Right atrium auricular region (tissue), 2 donors: Measurements from ENCODE around the gene STAB2. TPM values are rescaled to one million over a fixed set of nuclear protein-coding genes. Genes with fewer than 3 reads are reported as not detected.
"Not testable (repeated sequence)": the region's sequence is repeated elsewhere in the genome, so short reads cannot be mapped to it uniquely, and the experiment has no call there.

Experiments used
- DNase-seq: peaks from one replicate; pipeline ENCODE4 v3.0.0-alpha.2; 2019; ENCODE audit warnings: low spot score
- H3K27ac ChIP-seq, 2 donors: fragments of 200-600 bp; sonication (generic); 1 replicate in 1 of 2; 2 replicates in 1 of 2; pipeline ENCODE4 v1.5.1; 2016 to 2019
- H3K27me3 ChIP-seq, 2 donors: fragments of 200-600 bp; sonication (generic); one replicate each; pipeline versions ENCODE4 v1.5.1 to v1.6.0; 2017 to 2019
- H3K36me3 ChIP-seq: fragments of 200-600 bp; sonication (generic); one replicate; pipeline ENCODE4 v1.5.1; 2016
- H3K4me1 ChIP-seq, 2 donors: fragments of 200-600 bp; sonication (generic); one replicate each; pipeline versions ENCODE4 v1.5.1 to v1.6.0; 2017 to 2019
- H3K4me3 ChIP-seq, 2 donors: fragments of 200-600 bp; sonication (generic); 1 replicate in 1 of 2; 2 replicates in 1 of 2; pipeline ENCODE4 v1.5.1; 2017 to 2019; ENCODE audit warnings: mild to moderate bottlenecking in 1 of 2, moderate library complexity in 1 of 2
- H3K9me3 ChIP-seq, 2 donors: fragments of 200-600 bp; sonication (generic); one replicate each; pipeline ENCODE4 v1.5.1; 2019
- CTCF ChIP-seq, 2 donors: fragments of 200-600 bp; sonication (generic); IDR thresholded peaks; one replicate each; pipeline ENCODE4 v1.5.1; 2019; ENCODE audit warnings: antibody characterized with exemption in 2 of 2
- total RNA-seq, 2 donors: library from RNA; depleted of rRNA; stranded (reverse); fragments of >200 nt; gene quantifications; one replicate each; pipeline ENCODE4 v1.1.0, GENCODE V29; 2016

Gene STAB2
- total RNA-seq, 2 donors from 2014 or later, result 0.11 TPM; not detected in 1

- DNase-seq, result no peak
- H3K4me1 ChIP-seq, result no peaks in the 10 kb centered on the region
- no peaks in the 10 kb centered on the region for H3K27me3 ChIP-seq
- no peak for TF ChIP-seq CTCF (IDR thresholded peaks at IDR 0.05)
- no peaks in the 10 kb centered on the region for H3K36me3 ChIP-seq
- H3K9me3 ChIP-seq, result no peaks in the 10 kb centered on the region
- no peak overlapping the region for H3K4me3 ChIP-seq
- H3K27ac ChIP-seq, result no peak overlapping the region
Observed at GRCh38 chr12:103640831-103641230, 53.8 kb downstream of the STAB2 start.

DNA sequence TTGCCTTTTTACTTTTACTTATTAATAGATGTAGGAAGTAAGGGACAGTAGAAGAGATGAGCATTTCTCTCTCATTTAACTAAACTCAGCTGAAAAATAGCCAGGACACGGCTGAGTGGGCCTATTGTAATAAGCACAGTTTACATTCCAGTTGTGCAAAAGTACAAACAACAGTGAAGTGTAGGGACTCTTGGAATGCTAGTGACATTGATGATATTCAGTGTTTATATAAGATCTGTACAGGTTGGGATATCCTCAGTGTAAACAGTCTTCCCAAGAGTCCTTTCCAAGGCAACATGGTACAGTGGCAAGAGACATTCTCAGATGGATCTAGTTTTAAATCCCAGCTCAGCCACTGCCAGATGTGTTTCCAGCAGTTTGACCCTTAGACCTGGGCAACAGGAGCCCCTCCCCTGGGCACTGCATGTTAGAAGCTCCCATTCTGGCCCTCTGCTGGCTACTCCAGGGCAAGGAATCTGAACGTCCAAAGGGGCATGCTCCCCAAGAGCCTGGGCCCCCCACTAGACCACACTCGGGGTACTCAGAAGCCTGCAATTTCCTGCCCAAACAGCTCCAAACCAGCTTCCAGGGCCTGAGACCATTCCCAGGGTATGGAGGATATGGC, 55.3 kb downstream of the STAB2 start:
- no peak for TF ChIP-seq CTCF (IDR thresholded peaks at IDR 0.05)
- Histone ChIP-seq H3K36me3 (no peaks in the 10 kb centered on the region), H3K4me1 (no peaks in the 10 kb centered on the region), H3K27ac (no peak overlapping the region), H3K4me3 (no peak overlapping the region), H3K9me3 (no peaks in the 10 kb centered on the region), H3K27me3 (no peaks in the 10 kb centered on the region)
- DNase-seq, result no peak

DNA sequence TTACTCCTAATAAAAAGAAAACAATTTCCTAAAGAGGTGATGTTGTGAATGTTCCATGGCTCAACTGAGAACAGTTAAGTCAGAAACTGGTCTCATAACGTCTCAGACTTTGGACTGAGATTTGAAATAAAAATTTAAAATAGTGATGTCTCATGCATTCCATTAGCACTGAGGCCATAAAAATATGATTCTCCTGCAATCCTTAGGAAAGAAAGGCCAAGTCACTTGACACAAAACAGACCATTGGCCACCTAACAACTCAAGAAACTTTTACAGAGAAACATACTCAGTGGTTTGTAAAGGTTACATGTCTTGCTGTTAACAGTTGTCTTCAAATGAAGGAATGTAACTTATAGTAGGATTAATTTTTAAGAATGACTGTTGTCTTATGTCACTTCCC, 58.1 kb downstream of the STAB2 start:
- no peak for DNase-seq
- H3K36me3 ChIP-seq, result no peaks in the 10 kb centered on the region
- H3K27me3 ChIP-seq, result no peaks in the 10 kb centered on the region
- H3K4me1 ChIP-seq, result no peaks in the 10 kb centered on the region
- no peak for TF ChIP-seq CTCF (IDR thresholded peaks at IDR 0.05)
- H3K4me3 ChIP-seq, result no peak overlapping the region
- no peak overlapping the region for H3K27ac ChIP-seq
- H3K9me3 ChIP-seq, result no peaks in the 10 kb centered on the region

- Histone ChIP-seq H3K4me3 (no peak overlapping the region), H3K9me3 (no peaks in the 10 kb centered on the region), H3K4me1 (no peaks in the 10 kb centered on the region), H3K27me3 (no peaks in the 10 kb centered on the region), H3K36me3 (no peaks in the 10 kb centered on the region), H3K27ac (no peak overlapping the region)
- DNase-seq, result no peak
- TF ChIP-seq CTCF (IDR thresholded peaks at IDR 0.05), result no peak
Observed at GRCh38 chr12:103647267-103647666, 60.2 kb downstream of the STAB2 start.

- no peaks in the 10 kb centered on the region for H3K36me3 ChIP-seq
- no peaks in the 10 kb centered on the region for H3K4me1 ChIP-seq
- H3K27ac ChIP-seq, result no peak overlapping the region
- no peaks in the 10 kb centered on the region for H3K27me3 ChIP-seq
- H3K9me3 ChIP-seq, result no peaks in the 10 kb centered on the region
- no peak overlapping the region for H3K4me3 ChIP-seq
- no peak for DNase-seq
- TF ChIP-seq CTCF (IDR thresholded peaks at IDR 0.05), result no peak
Observed at GRCh38 chr12:103652808-103653207, 65.7 kb downstream of the STAB2 start.

DNA sequence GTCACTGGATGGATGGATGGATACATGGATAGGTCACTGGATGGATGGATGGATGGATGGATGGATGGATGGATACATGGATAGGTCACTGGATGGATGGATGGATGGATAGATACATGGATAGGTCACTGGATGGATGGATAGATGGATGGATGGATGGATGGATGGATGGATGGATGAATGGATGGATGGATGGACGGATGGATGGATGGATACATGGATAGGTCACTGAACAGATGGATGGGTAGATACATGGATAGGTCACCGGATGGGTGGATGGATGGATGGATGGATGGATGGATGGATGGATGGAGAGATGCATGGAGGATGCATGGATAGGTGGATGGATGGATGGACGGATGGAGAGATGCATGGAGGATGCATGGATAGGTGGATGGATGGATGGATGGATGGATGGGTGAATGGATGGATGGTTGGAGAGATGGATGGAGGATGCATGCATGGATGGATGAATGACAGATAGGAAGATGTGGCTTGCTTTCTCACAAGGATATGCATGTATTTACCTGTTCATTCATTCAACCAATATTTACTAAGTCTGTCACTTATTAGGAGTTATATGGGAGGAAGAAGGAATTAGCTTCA, 66.6 kb downstream of the STAB2 start:
- not testable (repeated sequence) for DNase-seq, H3K36me3 ChIP-seq, H3K4me3 ChIP-seq

More for the DNA sequence above, 66.6 kb downstream of the STAB2 start:
- not testable (repeated sequence) for H3K9me3 ChIP-seq, H3K4me1 ChIP-seq, H3K27me3 ChIP-seq, H3K27ac ChIP-seq
